Measurements from ENCODE around the gene SDR42E1. TPM values are rescaled to one million over a fixed set of nuclear protein-coding genes. Genes with fewer than 3 reads are reported as not detected.

SDR42E1 gene
- total and polyA plus RNA-seq, 10 of the 15 experiments (the other 5 are each of a cell fraction or from before 2014, with no cell fraction given): 1.4 to 5.5 (median 2.3) TPM

DNA sequence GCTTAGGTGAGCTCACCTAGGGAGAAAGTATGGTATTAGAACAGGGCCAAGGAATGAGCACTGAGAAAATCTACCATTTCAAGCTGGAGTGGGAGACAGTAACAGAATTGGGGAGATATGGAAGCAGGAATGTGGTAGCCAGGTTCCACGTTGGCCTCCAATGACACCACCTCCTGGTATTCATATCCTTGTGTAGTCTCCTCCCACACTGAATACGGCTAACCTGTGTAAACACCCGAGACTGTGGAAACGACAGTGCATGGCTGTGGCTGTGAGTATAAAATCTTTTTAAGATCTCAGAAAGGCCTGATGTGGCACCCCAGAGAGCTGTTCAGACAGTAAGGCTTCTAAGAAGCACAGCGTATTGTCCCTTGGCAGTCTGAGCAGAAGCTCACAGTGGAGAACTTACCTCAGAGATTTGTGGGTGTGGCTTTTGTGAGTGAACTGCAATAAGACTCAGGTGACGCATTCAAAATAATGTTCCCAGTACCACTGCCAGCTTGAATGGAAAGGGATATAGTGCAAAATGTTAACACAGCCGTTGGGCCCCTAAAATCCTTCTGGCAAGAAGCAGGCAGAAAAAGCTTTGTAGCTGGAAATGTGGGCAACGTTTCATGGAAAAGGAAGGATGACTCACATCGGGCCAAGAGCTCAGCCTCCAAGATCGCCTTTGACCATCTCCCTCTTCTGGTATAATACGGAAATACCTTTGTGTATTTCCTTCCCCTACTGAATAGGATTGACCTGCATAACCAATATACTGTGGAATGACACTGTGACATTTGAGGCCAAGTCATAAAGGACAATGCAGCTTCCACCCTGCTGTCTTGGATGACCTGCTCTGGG, 14.4 kb downstream of the SDR42E1 start:
- no peak overlapping the region for H3K4me2 ChIP-seq (ENCODE audit: control insufficient read depth, insufficient read depth)

More for the DNA sequence above, 14.4 kb downstream of the SDR42E1 start:
- SMC1A ChIA-PET (ENCODE audit: uncharacterized antibody, unreplicated experiment): no interaction called here
- Histone ChIP-seq H3K9ac (ENCODE audit: control insufficient read depth, insufficient read depth, low read length) (no peak overlapping the region), H3K4me3 (no peak overlapping the region), H3K27ac (ENCODE audit: control insufficient read depth, insufficient read depth) (no peak overlapping the region), H4K20me1 (ENCODE audit: control insufficient read depth, insufficient read depth) (no peaks in the 10 kb centered on the region), H3K79me2 (ENCODE audit: control insufficient read depth, insufficient read depth, low read length) (no peaks in the 10 kb centered on the region), H3K9me3 (replicated peaks; ENCODE audit: control insufficient read depth, insufficient read depth, low read length) (no peaks in the 10 kb centered on the region), H3K27me3 (replicated peaks in 1 of 2; ENCODE audit: control insufficient read depth in 2 of 2, insufficient read depth in 2 of 2, low read length in 1 of 2) (no peaks in the 10 kb centered on the region), H2AFZ (ENCODE audit: control insufficient read depth, low read depth, low read length) (no peak overlapping the region), H3K36me3 (ENCODE audit: control insufficient read depth in 2 of 2, insufficient read depth in 2 of 2, low read length in 1 of 2) (no peaks in the 10 kb centered on the region), H3K4me1 (ENCODE audit: control insufficient read depth, insufficient read depth, low read length) (no peaks in the 10 kb centered on the region)
- whole genome bisulfite sequencing (ENCODE audit: insufficient coverage, insufficient replicate concordance, low lambda C conversion rate, missing lambda C conversion rate): 80% methylated on average over 11 of the region's 11 CpGs
- POLR2A ChIA-PET: no interaction called here
- in situ Hi-C loops (cut with MboI) (no loop called here), intact Hi-C loops (cut with micrococcal nuclease; ENCODE audit: unreplicated experiment) (no loop called here)
- ATAC-seq (no peak), FAIRE-seq (no peak), DNase-seq (ENCODE audit: low read depth, low spot score) (no peak)
- CTCF ChIA-PET: interaction anchor here (0.7 kb wide), 1 partner anchor 233 kb away, joined by 3 read pairs; no protein-coding TSS in a partner anchor
- TF ChIP-seq NFYA (IDR thresholded peaks at IDR 0.05; ENCODE audit: borderline replicate concordance, low read depth, low read length) (no peak), MEF2B (IDR thresholded peaks at IDR 0.05; ENCODE audit: partially characterized antibody, poor library complexity, severe bottlenecking) (no peak), ZNF274 (IDR thresholded peaks at IDR 0.05; ENCODE audit: insufficient read depth, insufficient read length) (no peak), STAT1 (conservative IDR thresholded peaks at IDR 0.05) (no peak), SPI1 (IDR thresholded peaks at IDR 0.05; ENCODE audit: borderline replicate concordance, insufficient read depth, low read depth, low read length) (no peak), IKZF1 (conservative IDR thresholded peaks at IDR 0.05) (no peak), KLF5 (IDR thresholded peaks at IDR 0.05; ENCODE audit: partially characterized antibody) (no peak), EGR1 (IDR thresholded peaks at IDR 0.05; ENCODE audit: borderline replicate concordance in 1 of 2, low read depth in 2 of 2, low read length in 2 of 2) (no peak), HCFC1 (IDR thresholded peaks at IDR 0.05; ENCODE audit: low read length) (no peak), TARDBP (IDR thresholded peaks at IDR 0.05; ENCODE audit: borderline replicate concordance) (no peak), CEBPB (IDR thresholded peaks at IDR 0.05; ENCODE audit: borderline replicate concordance in 1 of 2, low read depth in 2 of 2, low read length in 2 of 2) (no peak), JUND (IDR thresholded peaks at IDR 0.05; ENCODE audit: low read depth, low read length) (no peak), TCF7 (IDR thresholded peaks at IDR 0.05; ENCODE audit: borderline replicate concordance) (no peak), ATF7 (IDR thresholded peaks at IDR 0.05; ENCODE audit: low read depth) (no peak)
- TF ChIP-seq, protein P1, sequence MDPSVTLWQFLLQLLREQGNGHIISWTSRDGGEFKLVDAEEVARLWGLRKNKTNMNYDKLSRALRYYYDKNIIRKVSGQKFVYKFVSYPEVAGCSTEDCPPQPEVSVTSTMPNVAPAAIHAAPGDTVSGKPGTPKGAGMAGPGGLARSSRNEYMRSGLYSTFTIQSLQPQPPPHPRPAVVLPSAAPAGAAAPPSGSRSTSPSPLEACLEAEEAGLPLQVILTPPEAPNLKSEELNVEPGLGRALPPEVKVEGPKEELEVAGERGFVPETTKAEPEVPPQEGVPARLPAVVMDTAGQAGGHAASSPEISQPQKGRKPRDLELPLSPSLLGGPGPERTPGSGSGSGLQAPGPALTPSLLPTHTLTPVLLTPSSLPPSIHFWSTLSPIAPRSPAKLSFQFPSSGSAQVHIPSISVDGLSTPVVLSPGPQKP (IDR thresholded peaks at IDR 0.05; ENCODE audit: low read depth, low read length): no peak
- TF ChIP-seq, protein P2, sequence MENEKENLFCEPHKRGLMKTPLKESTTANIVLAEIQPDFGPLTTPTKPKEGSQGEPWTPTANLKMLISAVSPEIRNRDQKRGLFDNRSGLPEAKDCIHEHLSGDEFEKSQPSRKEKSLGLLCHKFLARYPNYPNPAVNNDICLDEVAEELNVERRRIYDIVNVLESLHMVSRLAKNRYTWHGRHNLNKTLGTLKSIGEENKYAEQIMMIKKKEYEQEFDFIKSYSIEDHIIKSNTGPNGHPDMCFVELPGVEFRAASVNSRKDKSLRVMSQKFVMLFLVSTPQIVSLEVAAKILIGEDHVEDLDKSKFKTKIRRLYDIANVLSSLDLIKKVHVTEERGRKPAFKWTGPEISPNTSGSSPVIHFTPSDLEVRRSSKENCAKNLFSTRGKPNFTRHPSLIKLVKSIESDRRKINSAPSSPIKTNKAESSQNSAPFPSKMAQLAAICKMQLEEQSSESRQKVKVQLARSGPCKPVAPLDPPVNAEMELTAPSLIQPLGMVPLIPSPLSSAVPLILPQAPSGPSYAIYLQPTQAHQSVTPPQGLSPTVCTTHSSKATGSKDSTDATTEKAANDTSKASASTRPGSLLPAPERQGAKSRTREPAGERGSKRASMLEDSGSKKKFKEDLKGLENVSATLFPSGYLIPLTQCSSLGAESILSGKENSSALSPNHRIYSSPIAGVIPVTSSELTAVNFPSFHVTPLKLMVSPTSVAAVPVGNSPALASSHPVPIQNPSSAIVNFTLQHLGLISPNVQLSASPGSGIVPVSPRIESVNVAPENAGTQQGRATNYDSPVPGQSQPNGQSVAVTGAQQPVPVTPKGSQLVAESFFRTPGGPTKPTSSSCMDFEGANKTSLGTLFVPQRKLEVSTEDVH (IDR thresholded peaks at IDR 0.05; ENCODE audit: low read depth, partially characterized antibody): no peak
- RAD21 ChIA-PET (ENCODE audit: unreplicated experiment): no interaction called here
- no TSS peak for BruUV-seq (replicated peaks)
